NCI-H524 treated with DMSO at 0.1 percent for 48 hours (cell line): ENCODE results near the gene HNRNPM.

ENCODE experiments used
- DNase-seq: peaks from one replicate; lab custom pipeline; 2025; lab: John Stamatoyannopoulos, UW

HNRNPM gene

DNA sequence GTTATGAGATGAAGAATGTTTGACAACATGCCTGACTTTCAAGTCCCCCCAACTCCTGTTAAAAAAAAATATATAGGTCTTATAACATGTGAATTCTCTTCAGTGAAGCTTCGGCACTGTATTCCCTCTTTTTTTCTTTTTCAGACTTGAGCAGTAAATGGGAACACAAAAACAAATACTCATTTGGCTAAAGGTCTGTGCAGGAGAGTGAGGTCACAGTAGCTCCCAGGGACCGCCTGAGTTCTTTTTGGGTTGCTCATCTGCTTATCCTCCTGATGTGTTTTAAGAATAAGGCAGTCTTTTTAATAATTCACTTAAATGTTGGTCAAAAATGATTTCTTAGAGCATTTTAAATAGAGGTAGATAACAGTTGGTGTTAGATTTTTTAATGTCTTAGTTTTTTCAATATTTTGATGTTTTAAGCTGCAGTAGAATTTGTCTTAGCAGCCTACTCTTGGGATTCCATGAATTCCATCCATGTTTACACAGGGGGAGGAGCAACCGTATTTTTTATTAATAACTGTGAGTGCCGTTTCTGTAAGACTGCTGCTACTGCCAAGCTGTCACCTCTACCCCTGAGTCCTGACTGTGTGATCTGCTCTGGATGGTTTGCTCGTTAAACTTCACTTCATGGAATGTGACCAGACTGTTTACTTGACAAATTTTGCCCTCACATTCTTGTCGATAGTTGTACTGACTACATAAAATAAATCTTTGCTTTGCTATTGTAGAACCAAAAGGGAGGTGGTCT is 14.9 kb downstream of the HNRNPM start:
- DNase-seq: no peak

DNA sequence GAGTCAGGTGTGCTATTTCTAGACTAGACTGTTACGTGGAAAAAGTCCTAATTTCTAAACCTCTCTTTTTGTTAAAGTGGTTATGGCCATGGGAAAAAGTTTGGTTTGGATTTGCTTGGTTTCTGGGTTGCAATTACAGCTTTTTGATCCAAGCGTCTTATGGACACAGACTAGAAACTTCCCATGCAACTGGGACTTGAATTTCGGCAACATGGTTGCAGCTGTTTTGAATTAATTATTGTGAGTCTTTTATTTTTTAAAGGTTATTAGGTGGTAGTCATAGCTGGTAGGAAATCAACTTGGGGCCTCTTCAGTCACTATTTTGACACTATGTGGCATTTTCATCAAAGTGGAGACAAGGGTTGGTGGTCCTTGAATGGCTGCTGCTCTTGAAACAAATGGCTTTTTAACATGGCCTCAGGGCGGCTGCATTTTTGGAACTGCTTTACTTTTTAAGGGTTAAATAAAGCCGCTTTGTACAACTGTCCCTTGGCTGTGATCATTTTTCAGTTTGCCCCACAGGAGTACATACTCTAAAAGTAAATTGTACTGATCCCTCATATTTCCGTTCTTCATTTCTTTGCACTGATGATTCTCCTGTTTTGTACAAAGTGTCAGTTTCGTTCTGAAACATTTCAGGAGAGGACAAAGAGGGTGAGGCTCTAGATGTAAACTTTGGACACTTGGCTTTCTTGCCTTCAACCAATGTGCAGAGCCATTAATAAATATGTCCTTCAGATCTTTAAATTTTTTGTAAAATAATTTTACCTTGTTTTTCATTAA is 15.9 kb downstream of the HNRNPM start:
- no peak for DNase-seq

DNA sequence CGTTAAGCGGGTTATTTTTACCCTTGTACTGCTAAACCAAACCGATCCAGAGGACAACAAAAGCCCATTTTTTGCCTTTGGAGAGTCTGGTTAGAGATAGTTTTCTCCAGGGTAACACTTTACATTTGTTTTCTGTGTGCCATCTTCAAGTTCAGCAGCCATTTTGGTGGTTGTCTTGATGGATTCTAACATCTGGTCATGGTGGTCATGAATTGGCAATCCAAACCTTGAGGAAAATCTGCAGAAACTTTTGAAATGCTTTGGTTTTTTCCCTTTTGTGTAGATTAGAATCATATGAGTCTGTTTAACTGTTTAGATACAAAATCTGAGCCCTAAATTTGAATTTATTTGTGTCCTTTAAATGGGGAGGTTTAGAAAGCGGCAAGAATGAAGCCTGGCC is 16.6 kb downstream of the HNRNPM start:
- DNase-seq: no peak

DNA sequence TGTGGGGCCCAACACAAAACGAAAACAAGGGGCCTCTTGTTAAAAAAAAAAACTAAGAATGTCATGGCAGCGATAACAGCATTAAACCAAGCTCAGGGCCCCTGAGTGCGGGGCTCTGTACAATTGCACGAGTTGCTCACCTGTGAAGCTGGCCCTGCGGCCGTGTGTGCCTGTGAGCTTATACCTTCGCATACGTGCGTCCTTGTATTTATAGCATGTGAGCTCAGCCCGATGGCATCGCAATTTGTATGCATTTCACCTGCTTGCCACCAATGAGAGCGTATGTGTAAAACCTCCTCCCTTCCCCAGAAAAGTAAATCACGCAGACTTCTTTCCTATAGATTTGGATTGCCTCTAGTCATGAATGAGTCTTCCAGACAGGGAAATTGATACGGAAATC is 17.1 kb downstream of the HNRNPM start:
- no peak for DNase-seq

DNA sequence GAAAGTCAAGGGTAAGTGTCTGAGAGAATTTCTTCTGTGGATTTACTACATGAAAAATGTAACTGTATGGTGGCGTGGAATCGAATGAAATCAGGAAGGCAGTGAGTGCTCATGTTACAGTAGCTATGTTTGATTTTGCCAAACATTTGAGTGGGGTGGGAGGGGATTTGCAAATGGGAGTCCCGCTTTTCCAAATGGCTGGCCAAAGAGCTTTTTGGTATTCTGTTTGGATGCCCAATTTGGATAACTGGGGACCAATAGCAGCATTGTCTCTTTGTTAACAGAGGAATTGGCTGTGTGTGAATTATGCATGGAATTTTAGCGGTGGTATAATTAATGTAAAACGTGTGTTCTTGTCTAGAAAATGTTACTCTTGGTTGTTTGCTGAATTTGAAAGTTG is 17.8 kb downstream of the HNRNPM start:
- DNase-seq: no peak

DNA sequence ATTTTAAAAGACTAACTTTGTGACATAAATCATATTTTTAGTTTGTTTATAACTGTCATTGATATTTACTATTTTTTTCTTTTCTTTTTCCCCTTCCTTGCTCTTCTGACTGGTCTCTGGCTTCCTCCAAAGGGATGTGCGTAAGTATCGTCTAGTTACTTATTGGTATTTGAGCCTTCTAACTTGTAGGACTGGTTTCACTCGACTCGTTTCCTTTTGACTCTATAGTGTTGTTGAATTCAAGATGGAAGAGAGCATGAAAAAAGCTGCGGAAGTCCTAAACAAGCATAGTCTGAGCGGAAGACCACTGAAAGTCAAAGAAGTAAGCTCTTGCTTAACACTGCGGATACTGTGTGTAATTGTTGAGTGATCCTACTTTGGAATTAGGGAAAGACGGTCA is 18.6 kb downstream of the HNRNPM start:
- no peak for DNase-seq

DNA sequence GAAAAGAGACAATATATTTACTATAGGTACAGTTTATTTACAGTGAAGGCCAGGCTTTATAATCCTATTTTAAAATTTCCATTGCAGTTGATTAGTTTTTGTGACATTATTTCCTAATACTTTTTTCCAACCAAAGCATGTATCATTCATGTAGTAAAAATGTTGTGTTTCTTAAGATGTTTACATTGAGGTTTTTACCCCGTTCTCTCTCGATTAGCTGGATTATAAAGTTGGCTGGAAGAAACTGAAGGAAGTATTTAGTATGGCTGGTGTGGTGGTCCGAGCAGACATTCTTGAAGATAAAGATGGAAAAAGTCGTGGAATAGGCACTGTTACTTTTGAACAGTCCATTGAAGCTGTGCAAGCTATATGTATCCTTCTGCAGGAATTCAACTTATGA is 21.2 kb downstream of the HNRNPM start:
- no peak for DNase-seq

DNA sequence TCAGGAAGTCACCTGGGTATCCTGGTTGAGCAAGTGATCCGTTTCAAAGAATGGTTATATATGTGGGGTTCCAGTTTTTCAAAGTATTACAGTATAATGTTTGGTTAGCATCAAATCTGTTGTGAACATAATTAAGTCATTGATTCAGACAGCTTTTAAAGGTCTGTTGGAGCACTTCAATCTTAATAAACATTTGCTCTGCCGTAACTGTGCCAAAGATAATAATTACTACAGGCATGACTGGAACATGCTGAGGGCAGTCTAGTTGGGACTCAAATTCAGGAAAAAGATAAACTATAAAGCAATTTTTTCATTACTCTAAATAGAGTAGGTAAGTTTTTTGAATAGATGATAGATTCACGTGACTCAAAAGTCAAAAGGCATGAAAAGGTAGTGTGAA is 23.3 kb downstream of the HNRNPM start:
- DNase-seq: no peak

DNA sequence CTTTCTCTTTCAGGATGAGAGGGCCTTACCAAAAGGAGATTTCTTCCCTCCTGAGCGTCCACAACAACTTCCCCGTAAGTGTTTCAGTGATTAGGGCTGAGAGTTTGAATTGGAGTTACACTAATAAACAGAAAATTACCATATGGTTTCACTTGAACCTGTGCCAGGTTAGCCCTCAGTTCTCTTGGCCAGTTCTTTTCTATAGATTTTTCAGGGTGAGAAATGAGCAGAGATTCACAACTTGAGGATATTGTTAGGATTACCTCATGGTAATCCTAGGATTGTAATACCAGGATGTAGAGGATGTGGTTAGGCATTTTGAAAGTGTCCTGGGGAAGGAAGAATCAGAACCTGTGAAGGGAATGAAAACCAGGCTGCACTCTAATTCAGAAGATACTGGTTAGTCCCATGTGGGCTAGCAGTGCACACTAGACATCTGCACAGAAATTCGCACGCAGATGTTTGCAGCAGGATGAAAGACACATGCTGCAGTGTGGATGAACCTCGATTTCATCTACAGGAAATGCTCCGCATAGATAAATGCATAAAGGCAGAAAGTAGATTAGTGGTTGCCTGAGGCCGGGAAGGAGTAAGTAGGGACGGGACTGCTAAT is 24.1 kb downstream of the HNRNPM start:
- no peak for DNase-seq

DNA sequence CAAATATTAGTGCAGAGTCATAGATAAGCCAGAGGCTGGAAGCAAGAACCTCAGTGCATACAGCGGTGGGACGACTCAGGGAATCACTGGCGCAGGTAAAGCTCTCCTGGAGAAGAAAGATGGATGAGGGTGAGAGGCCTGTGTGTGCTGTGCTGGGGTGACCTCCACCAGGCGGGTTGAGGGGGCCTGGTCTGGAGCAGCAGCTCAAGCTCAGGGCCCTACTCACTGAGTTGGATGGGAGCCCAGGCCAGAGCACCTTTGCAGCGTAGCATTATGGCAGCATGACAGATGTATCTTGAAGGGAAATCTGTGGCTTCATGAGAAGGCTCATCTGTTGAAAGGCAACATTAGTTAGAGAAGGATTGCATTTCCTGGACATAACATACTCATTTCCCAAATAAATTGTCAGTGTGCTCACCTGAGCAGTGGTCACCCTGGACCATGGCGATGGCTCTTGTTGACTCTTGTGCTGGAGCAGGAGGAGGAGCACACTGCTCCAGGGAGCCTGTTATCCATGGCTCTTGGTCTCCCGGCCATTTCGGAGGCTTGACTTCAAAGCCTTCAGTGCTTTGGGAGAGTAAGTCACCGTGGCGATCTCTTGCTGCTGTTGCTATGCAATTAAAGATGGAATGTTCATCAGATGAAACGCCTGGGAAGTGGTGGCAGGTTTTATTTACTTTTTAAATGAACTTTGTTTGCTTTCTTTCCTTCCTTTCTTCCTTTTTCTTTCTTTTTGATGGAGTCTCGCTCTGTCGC is 25.0 kb downstream of the HNRNPM start:
- no peak for DNase-seq

DNA sequence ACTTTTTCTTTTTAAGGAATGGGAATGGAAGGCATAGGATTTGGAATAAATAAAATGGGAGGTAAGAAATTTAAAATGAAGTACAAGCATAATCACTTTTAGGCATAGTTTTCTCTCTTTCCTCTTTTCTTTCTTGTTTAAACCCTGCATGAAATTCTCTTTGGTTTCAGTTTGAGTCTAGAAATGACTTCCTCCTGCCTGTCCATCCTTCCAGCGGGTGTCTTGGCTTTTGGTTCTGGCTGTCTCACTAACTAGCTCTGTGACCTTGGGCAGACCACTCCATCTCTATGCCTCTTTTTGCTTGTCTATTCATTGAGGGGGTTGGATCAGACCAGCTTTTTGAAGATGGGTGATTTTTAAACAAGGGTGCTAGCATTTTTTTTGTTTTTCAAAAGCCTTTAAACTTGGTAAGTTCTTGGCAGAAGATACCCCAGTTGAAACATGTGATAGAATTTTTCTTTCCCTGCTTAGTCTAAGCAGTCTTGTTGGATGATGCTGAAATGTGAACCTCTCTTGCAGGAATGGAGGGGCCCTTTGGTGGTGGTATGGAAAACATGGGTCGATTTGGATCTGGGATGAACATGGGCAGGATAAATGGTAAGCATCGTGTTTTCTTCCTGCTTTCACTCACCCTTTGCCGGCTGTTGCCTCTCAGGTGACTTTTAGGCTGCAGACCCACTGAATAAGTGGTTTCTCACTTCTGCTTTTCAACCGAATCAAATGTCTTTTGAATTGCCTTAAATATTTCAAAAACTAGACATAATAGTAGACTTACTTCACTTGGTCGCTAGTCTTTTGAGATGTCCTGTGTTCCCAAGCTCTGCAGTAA is 29.1 kb downstream of the HNRNPM start:
- no peak for DNase-seq

DNA sequence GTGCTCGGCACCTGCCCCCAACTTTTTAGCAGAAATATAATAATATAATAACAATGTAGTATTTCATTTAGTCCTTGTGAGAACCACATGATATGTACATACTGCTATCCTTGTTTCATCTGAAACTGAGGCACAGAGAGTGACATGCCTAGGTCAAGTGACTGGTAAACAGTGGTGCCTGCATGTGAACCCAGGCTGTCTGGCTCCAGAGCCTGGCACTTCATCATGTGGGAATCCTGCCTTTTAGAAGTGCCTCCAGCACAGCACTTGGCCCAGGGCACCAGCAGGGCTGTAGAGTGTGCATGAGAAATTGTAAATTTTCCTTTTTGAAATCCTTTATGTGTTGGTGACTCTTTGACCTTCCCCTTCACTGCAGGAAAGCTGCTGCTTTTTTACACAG is 30.2 kb downstream of the HNRNPM start:
- DNase-seq: no peak

DNA sequence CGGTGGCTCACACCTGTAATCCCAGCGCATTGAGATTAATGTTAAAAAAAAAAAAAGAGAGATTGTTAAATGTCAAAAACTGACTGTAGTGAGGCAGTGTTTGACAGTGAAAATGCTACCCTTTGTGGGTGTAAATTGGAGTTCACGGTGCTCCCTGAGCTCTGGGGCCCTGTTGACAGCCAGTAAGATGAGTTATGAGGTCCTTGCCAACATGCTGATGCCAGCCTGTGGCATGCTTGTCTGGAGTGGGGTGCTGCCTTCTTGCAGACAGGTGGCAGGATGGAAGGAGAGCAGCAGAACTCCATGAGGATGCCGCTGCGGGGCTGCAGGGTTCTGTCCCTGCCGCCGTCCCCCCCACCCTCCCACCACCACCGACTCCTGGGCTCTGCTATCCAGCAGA is 31.7 kb downstream of the HNRNPM start:
- DNase-seq: no peak

DNA sequence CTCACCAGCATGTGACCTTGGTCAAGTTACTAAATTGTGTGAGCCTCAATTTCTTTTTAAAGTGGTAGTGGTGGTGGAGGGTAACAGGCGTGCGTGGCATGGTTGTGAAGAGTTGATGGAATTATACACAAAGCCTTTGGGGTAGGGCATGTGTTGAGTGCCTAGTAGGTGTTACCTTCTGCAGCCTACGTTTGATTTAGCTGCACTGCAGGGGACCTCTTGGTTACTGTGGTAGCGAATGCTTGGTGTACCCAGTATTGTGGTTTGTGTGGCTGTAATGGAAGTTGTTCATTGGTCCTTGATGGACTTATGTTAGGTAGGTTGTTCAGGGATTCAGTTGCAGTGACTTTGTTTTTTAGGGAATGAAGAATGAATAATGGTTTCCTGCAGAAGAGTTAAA is 33.1 kb downstream of the HNRNPM start:
- no peak for DNase-seq

DNA sequence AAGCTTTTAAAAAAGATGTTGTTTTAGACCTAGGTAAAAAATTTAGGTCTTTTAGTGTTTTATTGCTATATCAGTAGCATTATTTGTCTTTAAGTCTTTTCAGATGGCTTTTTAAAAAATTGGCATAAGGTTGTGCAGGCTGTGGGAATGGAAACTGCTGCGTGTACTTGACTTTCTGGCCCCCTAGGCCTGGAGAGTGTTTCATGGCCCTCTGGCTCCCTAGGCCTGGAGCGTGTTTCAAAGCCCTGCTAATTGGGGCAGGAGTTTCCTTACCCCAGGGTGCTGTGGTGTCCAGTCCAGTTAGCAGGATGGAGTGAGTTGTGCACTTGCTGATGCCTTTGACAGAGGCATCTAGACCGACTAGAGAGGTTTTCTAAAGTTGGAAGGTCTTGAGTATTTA is 33.8 kb downstream of the HNRNPM start:
- DNase-seq: no peak

DNA sequence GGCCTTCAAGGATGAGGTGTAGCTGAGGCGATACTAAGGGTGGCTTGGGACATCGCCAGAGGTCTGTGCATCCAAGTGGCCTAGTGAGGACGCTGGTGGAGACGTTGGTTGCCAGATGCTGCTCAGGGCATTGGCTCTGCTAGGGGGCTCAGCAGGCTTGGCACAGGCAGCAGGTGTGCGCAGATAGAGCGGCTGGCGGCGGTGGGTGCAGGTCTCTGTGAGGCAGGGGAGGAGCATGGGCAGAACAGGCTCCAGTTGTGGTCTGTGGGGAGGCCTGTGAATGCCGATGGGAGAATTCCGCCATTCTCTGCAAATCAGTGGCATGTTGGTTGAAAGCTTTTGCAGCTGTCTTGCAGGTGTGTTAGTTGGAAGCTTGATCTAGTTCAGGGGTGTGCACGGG is 36.4 kb downstream of the HNRNPM start:
- no peak for DNase-seq

DNA sequence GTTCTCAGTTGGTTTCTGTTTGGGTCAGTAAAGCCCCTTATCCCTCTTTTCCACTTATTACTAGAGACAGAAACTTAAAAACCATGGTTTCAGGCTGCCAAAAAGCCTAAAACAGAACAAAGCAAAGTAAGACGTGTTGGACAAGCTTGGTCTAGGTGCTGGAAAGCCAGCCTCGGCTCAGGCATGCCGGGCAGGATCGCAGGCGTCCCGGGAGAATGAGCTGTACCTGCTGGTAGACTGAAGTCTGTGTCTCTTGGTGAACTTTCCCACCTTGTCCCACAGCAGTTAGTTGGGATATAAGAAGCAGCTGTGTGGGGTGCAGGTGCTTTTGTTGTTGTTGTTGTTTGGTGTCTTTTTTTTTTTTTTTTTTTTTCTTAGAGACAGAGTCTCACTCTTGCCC is 36.8 kb downstream of the HNRNPM start:
- DNase-seq: no peak

DNA sequence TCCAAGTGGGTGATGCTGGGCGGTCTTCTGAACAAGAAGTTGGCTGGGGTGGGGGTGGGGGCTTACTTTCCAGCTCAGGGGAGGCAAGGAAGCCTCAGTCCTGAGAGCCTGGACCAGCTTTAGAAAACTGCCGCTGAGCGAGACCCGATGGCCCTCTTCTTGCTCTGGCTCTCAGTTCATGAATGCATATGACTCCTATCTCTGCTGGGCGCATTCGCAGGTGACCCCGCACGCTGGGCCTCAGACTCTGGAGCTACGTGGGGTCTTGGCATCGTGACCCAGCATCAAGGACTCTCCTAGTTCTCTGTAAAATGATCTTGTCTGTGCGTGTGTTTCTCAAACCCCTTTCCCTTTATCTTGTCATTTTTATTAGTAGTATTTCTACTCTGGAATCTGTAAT is 37.9 kb downstream of the HNRNPM start:
- no peak for DNase-seq

DNA sequence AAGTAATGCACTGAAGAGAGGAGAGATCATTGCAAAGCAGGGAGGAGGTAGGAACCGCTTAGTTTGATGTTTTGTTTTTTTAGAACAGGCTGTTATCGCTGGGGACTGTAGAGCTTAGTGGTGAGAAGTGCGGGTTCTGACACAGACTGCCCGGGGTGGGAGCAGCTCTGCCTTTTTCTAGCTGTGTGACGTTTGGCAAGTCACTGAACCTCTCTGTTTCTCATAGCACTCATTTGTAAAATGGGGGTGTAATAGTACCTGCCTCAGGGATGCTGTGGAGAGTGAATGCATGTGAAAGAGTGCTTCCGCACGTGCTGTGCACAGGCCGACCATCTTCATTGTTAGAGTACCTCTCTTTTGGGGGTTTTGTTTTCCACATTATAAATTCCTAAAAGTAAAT is 38.4 kb downstream of the HNRNPM start:
- no peak for DNase-seq

DNA sequence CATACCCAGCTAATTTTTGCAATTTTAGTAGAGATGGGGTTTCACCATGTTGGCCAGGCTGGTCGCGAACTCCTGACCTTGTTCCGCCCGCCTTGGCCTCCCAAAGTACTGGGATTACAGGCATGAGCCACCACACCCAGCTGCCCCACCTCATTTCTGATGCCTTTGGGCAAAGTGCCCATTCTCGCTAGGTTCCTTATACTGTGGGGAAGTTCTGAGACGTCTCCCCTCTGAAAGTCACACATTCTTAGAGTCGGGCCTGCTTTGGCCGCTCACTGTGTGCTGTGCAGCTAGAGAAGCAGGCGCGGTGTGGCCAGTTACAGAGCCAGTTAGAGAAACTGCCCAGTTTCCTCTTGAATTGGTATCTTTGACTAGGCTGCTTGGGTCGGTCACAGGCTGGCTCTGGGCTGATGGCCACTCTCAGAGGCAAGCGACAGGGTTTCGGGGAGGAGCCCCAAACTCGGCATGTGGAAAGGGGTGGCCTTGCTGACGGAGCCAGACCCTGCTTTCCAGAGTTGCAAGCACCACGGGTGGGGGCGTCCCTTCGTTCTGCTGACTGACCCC is 39.6 kb downstream of the HNRNPM start:
- DNase-seq: no peak
